ENCODE measurements around the gene DAP.

- TF ChIP-seq CTCF (IDR thresholded peaks at IDR 0.05) (no peak), POLR2A (IDR thresholded peaks at IDR 0.05) (no peak)
Observed at GRCh38 chr5:10768328-10768899, 7.4 kb upstream of the DAP start.

Data from adrenal gland (tissue), 5 donors.